ENCODE results near the gene PRPF38B.

DNA sequence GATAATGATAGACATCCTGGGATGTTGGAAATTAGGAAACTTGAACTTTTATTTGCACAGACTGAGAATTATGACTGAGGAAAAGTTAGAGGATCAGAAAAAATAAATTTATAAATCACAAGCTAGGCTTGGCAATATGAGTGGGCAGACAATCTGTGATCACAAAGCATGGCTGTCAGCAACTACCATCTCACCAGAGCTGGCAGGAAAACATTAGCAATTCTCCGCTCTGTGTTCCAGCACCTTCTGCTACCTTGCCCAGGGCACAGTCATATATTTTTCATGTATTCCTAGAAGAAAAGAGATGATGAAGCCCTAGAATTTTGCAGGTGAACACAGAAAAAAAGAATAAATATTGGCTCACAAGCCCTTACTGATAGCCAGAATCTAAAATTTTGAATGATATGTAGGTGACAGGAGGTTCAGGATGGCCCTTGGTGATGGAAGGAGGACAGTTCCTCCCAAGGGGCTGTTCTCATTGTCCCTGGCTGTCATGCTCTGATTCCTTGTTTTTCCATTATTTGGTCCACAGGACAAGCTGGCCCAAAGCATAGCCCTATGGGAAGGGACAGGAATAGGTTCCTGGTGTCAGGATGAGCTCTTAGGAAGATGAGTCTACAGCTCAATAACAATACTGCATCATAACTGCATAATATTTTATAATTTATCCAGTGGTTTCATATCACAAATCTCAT is 42.2 kb downstream of the PRPF38B start:
- TF ChIP-seq YY1 (IDR thresholded peaks at IDR 0.05; ENCODE audit: insufficient read depth, insufficient read length): no peak
- TF ChIP-seq SUZ12 (IDR thresholded peaks at IDR 0.05; ENCODE audit: extremely low read depth, insufficient read depth, insufficient read length): no peak
- no peak for TF ChIP-seq ZNF274 (IDR thresholded peaks at IDR 0.05; ENCODE audit: low read depth, low read length)
